GM21390 (cell line): ENCODE results near the gene PCDHA13.
"Not testable (repeated sequence)": the region's sequence is repeated elsewhere in the genome, so short reads cannot be mapped to it uniquely, and the experiment has no call there.

Source experiments
- ATAC-seq: cut with Tn5 transposase; IDR thresholded peaks from one replicate; pipeline ENCODE4 v1.9.1; 2021; ENCODE audit not compliant: unreplicated experiment

PCDHA13 gene

GRCh38 chr5:140868721-140869554 lies 13.0 kb upstream of the PCDHA13 start, which contains the start of gene PCDHA11:
Gene PCDHA11, plus strand, starts transcription at chr5:140868957. Its CDS starts 147 bp downstream, at chr5:140869104.
- ATAC-seq: no peak

GRCh38 chr5:140869555-140869886 lies 12.4 kb upstream of the PCDHA13 start:
- no peak for ATAC-seq

- ATAC-seq: no peak
These were observed 11.4 kb upstream of the PCDHA13 start for GRCh38 chr5:140870221-140871201.

- ATAC-seq: no peak
These were observed 6.5 kb upstream of the PCDHA13 start, which contains the start of gene PCDHA12 for GRCh38 chr5:140875085-140876065. Gene PCDHA12, plus strand, starts transcription at chr5:140875308. Its CDS starts 165 bp downstream, at chr5:140875473.

GRCh38 chr5:140876541-140877261 lies 5.2 kb upstream of the PCDHA13 start:
- not testable (repeated sequence) for ATAC-seq

GRCh38 chr5:140877262-140877581 lies 4.7 kb upstream of the PCDHA13 start:
- ATAC-seq: no peak

GRCh38 chr5:140882591-140882899 lies 621 bp downstream of the PCDHA13 start:
- ATAC-seq: no peak

GRCh38 chr5:140883373-140883772 lies 1.4 kb downstream of the PCDHA13 start:
- no peak for ATAC-seq

- ATAC-seq: no peak
These were observed 2.2 kb downstream of the PCDHA13 start for GRCh38 chr5:140883927-140884697.

GRCh38 chr5:140916325-140916724 lies 34.4 kb downstream of the PCDHA13 start:
- ATAC-seq: no peak

GRCh38 chr5:140923601-140924000 lies 41.7 kb downstream of the PCDHA13 start:
- ATAC-seq: no peak

GRCh38 chr5:140925806-140926442 lies 44.0 kb downstream of the PCDHA13 start, which contains the start of gene PCDHAC1:
Gene PCDHAC1, plus strand, starts transcription at chr5:140926299. Its CDS starts 594 bp downstream, at chr5:140926893.
- ATAC-seq: no peak

- no peak for ATAC-seq
These were observed 44.7 kb downstream of the PCDHA13 start for GRCh38 chr5:140926443-140927227.

- no peak for ATAC-seq
These were observed 45.3 kb downstream of the PCDHA13 start for GRCh38 chr5:140927228-140927573.
